Activated CD4-positive, alpha-beta T cell treated with anti-CD3 and anti-CD28 coated beads, Interleukin-2, amount 50 U/mL, for 1 hour (primary cell): Measurements from ENCODE around the gene CHL1.

Experiments used
- DNase-seq: peaks from one replicate; pipeline ENCODE4 v3.0.0-alpha.2; 2020

Gene CHL1

DNA sequence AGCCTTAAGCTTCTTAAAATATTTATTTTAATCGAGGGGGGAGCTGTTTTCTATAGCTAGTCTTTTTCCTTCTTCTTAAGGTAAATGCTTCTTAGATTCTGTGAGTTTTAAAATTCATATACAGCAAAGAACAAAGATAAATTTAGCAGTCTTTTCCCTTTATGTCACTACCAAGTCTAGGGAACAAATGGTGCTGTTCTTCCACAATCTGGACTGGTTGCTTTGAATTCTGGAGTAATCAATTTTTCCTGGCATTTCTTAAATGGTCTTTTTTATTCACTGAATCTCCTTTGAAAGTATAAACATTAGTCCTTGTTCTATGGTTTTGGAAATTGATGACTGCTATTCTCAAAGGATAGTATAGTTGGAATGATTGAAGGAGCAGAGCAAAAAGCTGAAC lies 82.8 kb downstream of the CHL1 start:
- DNase-seq = no peak

- DNase-seq = no peak
Observed at GRCh38 chr3:280681-281080, 84.1 kb downstream of the CHL1 start.

GRCh38 chr3:284322-284721 lies 87.8 kb downstream of the CHL1 start:
- no peak for DNase-seq

DNA sequence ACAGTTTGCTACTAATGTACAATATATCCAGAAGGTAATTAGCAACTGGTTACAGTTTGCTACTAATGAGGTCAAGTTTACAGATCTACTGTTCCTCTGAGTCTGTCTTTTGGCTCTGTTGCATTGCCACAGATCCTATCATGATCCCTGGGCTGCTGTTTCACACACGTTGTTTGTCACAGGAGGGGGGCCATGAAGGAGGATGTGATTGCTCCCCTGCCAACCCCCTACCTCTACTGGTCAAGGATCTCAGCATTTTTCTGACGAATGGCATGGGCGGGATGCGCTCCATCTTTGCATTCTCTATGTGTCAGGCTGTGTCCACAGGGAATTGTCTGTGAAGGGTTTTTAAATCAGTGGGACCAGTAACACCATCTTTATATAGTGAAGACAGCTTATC lies 91.9 kb downstream of the CHL1 start:
- DNase-seq = no peak

DNA sequence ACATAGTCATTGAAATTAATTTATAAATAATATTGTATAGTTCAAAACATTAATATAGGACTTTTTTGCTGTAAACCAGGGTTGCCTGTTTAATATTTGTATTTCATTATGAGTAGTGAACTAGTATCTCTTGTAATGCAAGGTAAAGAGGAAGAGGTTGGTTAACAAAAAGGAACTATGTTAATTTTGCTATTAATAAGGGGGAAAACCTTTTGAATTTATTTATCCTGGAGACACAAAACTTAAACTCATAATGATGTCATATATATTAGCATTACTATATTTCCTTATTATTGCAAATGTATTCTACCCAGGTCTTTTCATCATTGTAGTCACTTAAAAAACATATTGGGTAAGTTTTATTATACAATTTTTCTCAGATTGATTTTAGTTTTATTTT lies 94.5 kb downstream of the CHL1 start:
- no peak for DNase-seq

DNA sequence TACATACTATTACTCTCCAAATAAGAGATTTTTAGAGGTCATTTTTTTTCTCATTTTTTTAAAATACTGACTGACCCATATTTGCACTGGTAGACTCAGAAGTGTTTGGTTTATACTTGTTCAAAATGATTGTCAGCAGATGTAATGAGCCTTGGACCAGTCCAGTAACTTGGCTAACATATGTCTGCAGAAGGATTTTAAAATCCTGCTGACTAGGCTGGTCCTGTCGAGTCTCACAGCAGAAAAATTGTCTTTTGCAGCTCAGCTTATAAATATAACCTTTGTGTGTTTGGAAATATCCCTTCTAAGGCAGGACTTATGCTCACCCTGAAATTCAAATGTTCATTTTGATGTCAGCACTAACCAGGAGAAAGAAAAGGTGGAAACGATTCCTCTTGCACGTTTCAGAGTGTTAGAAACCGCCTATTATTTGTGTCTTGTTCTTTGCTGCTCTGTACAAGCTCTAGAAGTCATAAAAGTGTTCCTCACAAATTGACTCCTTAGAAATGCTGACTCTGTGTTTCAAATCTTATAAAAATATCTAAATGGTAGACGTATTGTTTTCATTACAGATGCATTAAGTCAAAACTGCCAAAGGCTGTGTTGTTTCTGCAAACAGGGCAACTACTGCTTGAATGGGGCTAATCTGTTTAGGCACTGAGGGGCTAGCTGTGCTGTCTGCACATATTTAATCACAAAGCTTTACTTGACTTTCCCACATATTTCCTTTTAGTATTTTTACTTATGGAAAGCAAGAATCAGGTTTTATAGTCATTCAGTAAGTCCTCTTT lies 95.3 kb downstream of the CHL1 start:
- DNase-seq = no peak

GRCh38 chr3:294096-294495 lies 97.5 kb downstream of the CHL1 start:
- DNase-seq = no peak

DNA sequence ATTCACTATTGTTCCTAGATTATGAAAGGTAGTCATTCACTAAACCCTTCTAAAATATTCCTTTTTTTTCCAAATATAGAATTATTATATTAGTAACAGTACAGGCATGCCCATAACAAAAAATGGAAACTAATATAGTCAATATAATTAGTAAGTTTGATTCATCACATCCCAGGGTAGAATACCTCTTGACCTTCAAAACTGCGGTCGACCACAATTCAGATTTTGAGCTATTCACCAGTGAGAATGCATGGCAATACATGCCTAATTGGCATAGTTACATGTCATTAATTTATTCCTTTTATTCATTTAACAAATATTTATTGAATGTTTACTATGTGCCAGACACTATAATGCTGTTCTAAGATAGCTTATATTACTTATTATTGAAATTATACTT lies 98.0 kb downstream of the CHL1 start:
- no peak for DNase-seq

DNA sequence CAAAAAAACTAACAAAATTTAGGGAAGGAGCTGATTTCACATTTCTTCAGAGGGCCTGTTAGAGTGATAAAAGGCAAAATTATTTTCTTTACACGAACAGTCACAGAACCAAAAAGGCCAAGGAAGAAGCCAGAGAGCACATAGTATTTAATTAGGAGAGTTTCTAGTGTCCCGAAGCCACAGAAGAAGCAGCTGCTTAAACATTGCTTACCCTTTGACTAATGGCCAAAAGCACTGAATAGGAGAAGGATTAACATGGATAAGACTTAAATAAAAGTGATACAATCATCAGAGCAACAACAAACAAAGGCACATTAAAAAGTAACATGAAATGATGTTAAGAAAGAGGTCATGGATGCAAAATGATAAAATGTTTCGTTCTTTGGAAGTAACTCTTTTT lies 98.6 kb downstream of the CHL1 start:
- DNase-seq = no peak

- no peak for DNase-seq
Observed at GRCh38 chr3:297585-297984, 101.0 kb downstream of the CHL1 start.

GRCh38 chr3:299590-300301 lies 103.2 kb downstream of the CHL1 start:
- DNase-seq = no peak

- no peak for DNase-seq
Observed at GRCh38 chr3:307182-307581, 110.6 kb downstream of the CHL1 start.

- no peak for DNase-seq
Observed at GRCh38 chr3:308597-309321, 112.2 kb downstream of the CHL1 start.

- no peak for DNase-seq
Observed at GRCh38 chr3:312160-312733, 115.7 kb downstream of the CHL1 start.

GRCh38 chr3:312911-313310 lies 116.3 kb downstream of the CHL1 start:
- DNase-seq = no peak

- DNase-seq = no peak
Observed at GRCh38 chr3:317012-317411, 120.4 kb downstream of the CHL1 start.

- no peak for DNase-seq
Observed at GRCh38 chr3:318903-319302, 122.3 kb downstream of the CHL1 start.

GRCh38 chr3:324423-324822 lies 127.9 kb downstream of the CHL1 start:
- no peak for DNase-seq

GRCh38 chr3:325495-325894 lies 128.9 kb downstream of the CHL1 start:
- no peak for DNase-seq

DNA sequence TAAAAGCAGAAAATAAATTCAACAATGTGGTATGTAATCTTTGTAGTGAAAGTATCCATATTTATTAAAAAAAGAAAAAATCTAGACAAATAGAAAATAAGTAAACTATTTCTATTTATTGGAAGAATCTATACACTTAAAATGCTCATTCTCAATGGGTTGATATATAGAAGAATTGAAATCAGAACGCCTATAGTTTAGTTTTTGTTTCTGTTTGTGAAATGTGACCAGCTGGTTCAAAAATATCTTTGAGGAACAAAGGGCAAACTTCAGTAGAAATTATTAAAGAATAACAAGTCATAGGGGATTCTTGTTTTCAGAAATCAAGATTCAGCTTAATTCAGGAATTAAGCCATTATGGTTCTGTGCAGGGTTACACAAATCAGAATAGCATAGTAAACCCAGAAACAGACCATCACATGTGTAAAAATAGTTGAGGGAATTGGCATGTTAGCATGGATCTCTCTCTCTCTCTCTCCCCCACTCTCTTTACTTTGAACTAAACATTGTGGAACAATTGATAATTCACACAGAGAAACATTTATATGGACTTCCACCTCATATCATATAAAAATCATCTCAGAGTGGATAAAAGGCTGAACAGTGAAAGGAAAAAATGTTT lies 134.0 kb downstream of the CHL1 start:
- DNase-seq = no peak

DNA sequence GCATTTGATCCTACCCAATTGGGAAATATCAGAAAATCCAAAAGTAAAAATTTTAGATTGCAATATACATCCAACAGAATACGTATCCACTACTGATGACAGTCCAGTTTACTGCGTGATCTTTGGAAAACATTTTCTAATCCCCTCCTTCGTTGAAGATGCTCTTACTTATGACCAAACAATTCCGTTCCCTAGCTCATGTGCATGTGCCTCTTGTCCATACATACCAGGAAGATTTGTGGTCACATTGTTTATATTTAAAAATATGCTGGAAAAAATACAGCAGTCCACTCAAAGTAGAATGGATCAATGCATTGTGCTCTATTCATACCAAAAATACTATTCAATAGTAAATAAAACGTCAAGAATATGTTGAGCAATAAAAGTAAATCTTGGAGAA lies 135.3 kb downstream of the CHL1 start:
- no peak for DNase-seq

GRCh38 chr3:332701-333100 lies 136.1 kb downstream of the CHL1 start:
- no peak for DNase-seq

GRCh38 chr3:335240-335639 lies 138.7 kb downstream of the CHL1 start:
- DNase-seq = no peak
